Measurements from ENCODE around the gene BPI. TPM values are rescaled to one million over a fixed set of nuclear protein-coding genes. Genes with fewer than 3 reads are reported as not detected.
A peak's percentile ranks its signal among the peaks of the same experiment; 100 is the strongest.
"Not testable (repeated sequence)": the region's sequence is repeated elsewhere in the genome, so short reads cannot be mapped to it uniquely, and the experiment has no call there.

Gene BPI
- total RNA-seq, 4 donors from 2014 or later, result 0.66 to 0.92 TPM; not detected in 2

DNA sequence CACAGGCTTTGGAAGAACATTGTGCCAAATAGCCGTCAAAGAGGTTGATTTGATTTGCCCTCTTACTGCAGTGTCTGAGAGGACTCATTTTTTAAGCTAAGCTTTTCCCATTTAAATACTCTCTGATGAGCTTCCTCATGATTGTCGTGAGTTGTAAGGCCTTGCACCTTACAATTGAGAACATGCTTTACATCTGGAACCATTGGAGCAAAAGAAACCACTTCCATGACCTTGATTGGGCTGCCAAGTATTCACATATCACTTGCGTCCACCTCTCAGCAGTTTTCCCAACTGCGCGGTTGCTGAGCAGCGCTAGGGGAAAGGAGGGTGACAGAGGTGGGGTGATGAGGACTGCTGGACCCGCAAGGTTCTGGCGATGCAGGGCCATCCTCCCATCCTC, 30.1 kb downstream of the BPI start:
- WGBS, result 71% methylated on average over 8 of the region's 8 CpGs
- Histone ChIP-seq H3K36me3 (no peaks in the 10 kb centered on the region), H3K27ac (replicated peaks in 1 of 4) (no peak overlapping the region), H3K4me1 (no peaks in the 10 kb centered on the region), H3K4me3 (no peak overlapping the region), H3K9me3 (peaks cover 0 to 14% (median 11%) of the 10 kb centered on the region in 4 donors), H3K27me3 (peaks cover 0 to 63% (median 5%) of the 10 kb centered on the region in 4 donors)
- intact Hi-C loops (cut with DNase I), result no loop called here
- no peak for DNase-seq (ENCODE audit: extremely low spot score)
- TF ChIP-seq EP300 (IDR thresholded peaks at IDR 0.05) (no peak), POLR2AphosphoS5 (IDR thresholded peaks at IDR 0.05) (no peak), POLR2A (IDR thresholded peaks at IDR 0.05; ENCODE audit: low read depth) (no peak)
- TF ChIP-seq, protein P1, sequence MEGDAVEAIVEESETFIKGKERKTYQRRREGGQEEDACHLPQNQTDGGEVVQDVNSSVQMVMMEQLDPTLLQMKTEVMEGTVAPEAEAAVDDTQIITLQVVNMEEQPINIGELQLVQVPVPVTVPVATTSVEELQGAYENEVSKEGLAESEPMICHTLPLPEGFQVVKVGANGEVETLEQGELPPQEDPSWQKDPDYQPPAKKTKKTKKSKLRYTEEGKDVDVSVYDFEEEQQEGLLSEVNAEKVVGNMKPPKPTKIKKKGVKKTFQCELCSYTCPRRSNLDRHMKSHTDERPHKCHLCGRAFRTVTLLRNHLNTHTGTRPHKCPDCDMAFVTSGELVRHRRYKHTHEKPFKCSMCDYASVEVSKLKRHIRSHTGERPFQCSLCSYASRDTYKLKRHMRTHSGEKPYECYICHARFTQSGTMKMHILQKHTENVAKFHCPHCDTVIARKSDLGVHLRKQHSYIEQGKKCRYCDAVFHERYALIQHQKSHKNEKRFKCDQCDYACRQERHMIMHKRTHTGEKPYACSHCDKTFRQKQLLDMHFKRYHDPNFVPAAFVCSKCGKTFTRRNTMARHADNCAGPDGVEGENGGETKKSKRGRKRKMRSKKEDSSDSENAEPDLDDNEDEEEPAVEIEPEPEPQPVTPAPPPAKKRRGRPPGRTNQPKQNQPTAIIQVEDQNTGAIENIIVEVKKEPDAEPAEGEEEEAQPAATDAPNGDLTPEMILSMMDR (IDR thresholded peaks at IDR 0.05), result no peak

DNA sequence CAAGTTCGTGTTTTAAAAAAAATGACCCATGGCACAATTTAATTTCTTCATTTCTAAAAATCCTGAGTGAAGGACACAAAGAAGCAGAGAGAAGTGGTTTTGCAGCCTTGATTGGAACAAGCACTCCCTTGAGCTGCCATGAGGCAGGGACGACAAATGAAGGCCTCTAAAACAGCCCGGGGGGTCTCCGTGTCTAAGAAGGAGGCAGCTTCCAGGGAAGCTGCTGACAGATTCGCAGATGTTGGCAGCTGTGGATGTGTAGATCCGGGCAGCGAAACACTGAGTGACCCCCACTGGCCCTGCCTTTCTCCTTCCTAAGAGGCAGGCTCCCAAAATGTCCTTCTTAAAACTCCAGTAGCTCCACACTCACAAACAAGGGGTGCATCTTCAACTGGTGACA, 32.8 kb downstream of the BPI start:
- 28% methylated on average over 5 of the region's 7 CpGs for WGBS
- DNase-seq (ENCODE audit: extremely low spot score), result no peak
- intact Hi-C loops (cut with DNase I), result no loop called here
- H3K36me3 ChIP-seq, result no peaks in the 10 kb centered on the region
- H3K27me3 ChIP-seq, result peaks cover 0 to 42% (median 5%) of the 10 kb centered on the region in 4 donors
- H3K4me1 ChIP-seq, result no peaks in the 10 kb centered on the region
- no peak for TF ChIP-seq POLR2A (IDR thresholded peaks at IDR 0.05; ENCODE audit: low read depth)
- TF ChIP-seq, protein P1 (IDR thresholded peaks at IDR 0.05), result no peak
- no peak for TF ChIP-seq POLR2AphosphoS5 (IDR thresholded peaks at IDR 0.05)
- no peak for TF ChIP-seq EP300 (IDR thresholded peaks at IDR 0.05)
- H3K4me3 ChIP-seq, result no peak overlapping the region
- no peak overlapping the region for H3K27ac ChIP-seq (replicated peaks in 1 of 4)
- peaks cover 0 to 14% (median 11%) of the 10 kb centered on the region in 4 donors for H3K9me3 ChIP-seq

DNA sequence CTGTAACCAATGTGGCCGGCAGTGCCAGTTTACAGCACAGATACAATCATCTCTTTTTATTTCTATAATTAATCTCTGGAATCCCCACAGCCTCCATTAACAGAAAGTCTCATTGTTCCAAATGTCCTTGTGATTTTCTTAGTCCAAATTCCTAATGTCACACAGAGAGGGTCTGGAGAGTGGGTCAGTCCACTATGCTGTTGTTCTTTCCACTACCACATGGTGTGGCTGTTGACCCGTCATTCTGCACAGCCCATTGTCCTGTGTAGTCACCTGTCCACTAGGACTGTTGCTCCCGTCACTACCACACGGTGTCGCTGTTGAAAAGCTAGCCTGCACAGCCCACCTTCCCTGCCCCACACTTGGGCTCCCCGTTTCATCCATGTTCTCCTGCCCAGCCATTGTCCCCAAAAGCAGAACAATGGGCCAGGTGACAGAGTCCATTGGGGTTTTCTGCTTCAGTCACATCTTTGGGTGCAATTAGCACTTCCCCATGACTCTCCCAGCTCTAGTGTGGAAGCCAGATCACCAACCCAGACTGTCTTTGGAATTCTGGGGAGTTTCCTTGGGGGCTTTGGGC, 33.7 kb downstream of the BPI start:
- Histone ChIP-seq H3K9me3 (peaks cover 0 to 14% (median 11%) of the 10 kb centered on the region in 4 donors), H3K36me3 (no peaks in the 10 kb centered on the region), H3K27ac (replicated peaks in 1 of 4) (no peak overlapping the region), H3K4me1 (no peaks in the 10 kb centered on the region), H3K4me3 (no peak overlapping the region), H3K27me3 (peaks cover 0 to 38% (median 5%) of the 10 kb centered on the region in 4 donors)
- WGBS, result 40% methylated on average over 6 of the region's 6 CpGs
- TF ChIP-seq, protein P1 (IDR thresholded peaks at IDR 0.05), result peak; percentile 4 to 30 (median 6)
- no peak for TF ChIP-seq EP300 (IDR thresholded peaks at IDR 0.05)
- intact Hi-C loops (cut with DNase I), result no loop called here
- no peak for DNase-seq (ENCODE audit: extremely low spot score)

DNA sequence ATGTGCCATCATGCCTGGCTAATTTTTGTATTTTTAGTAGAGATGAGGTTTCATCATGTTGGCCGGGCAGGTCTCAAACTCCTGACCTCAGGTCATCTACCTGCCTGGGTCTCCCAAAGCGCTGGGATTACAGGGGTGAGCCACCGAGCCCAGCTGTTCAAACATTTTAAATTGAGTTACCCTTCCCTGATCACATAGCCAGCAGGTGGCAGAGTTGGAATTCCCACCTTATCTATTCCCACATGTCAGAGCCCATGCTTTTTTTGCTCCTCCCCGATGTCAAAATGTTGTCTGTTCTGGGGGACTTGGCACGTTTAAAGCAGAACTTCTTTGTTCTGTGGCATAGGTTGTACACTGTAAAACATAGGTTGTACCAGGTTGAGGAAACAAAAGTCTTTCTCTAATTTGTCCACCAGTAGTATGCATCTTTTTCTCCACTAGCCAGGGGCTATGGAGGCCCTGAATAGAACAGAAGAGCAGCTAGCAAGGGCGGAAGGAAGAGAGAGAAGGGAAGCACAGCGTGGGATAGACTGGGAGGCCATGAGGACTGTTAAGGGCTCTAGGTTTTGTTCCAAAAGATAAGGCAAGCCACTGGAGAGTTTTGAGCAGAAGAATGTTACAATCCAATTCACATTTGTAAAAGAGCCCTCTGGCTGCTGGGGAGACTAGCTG, 35.0 kb downstream of the BPI start:
- Histone ChIP-seq H3K27ac (replicated peaks in 1 of 4) (no peak overlapping the region), H3K4me1 (no peaks in the 10 kb centered on the region), H3K27me3 (peaks cover 0 to 38% (median 5%) of the 10 kb centered on the region in 4 donors), H3K4me3 (no peak overlapping the region), H3K36me3 (no peaks in the 10 kb centered on the region), H3K9me3 (peaks cover 0 to 14% (median 11%) of the 10 kb centered on the region in 4 donors)
- TF ChIP-seq EP300 (IDR thresholded peaks at IDR 0.05) (no peak), POLR2AphosphoS5 (IDR thresholded peaks at IDR 0.05) (no peak)
- TF ChIP-seq, protein P1 (IDR thresholded peaks at IDR 0.05), result no peak
- WGBS, result 66% methylated on average over 7 of the region's 7 CpGs
- no peak for DNase-seq (ENCODE audit: extremely low spot score)
- intact Hi-C loops (cut with DNase I), result no loop called here

DNA sequence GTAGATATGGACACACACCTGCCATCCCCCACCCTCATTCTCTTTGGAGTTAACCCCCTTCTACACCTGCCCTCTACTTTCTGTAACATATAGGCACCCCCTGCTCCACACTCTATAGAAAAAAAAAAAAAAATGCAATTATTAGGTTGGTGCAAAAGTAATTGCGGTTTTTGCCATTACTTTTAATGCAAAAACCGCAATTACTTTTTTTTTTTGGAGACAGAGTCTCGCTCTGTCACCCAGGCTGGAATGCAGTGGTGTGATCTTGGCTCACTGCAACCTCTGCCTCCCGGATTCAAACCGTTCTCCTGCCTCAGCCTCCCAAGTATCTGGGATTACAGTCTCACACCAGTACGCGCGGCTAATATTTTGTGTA, 35.6 kb downstream of the BPI start:
- H3K4me1 ChIP-seq; H3K36me3 ChIP-seq; intact Hi-C loops (cut with DNase I); H3K27ac ChIP-seq (replicated peaks in 1 of 4); DNase-seq (ENCODE audit: extremely low spot score); H3K4me3 ChIP-seq: not testable (repeated sequence)
- peaks cover 0 to 38% (median 5%) of the 10 kb centered on the region in 4 donors for H3K27me3 ChIP-seq
- WGBS, result 84% methylated on average over 8 of the region's 8 CpGs
- H3K9me3 ChIP-seq, result peaks cover 0 to 14% (median 11%) of the 10 kb centered on the region in 4 donors
